Measurements from ENCODE around the gene SLCO2A1.

SLCO2A1 gene

GRCh38 chr3:133888726-133889340, 140.9 kb downstream of the SLCO2A1 start:
- no peak for DNase-seq (ENCODE audit: extremely low read depth in 1 of 2, low read depth in 1 of 2)

- DNase-seq (ENCODE audit: extremely low read depth in 1 of 2, low read depth in 1 of 2) = no peak
These were observed 141.7 kb downstream of the SLCO2A1 start for GRCh38 chr3:133887803-133888703.

- no peak for DNase-seq (ENCODE audit: extremely low read depth in 1 of 2, low read depth in 1 of 2)
These were observed 142.5 kb downstream of the SLCO2A1 start for GRCh38 chr3:133887074-133887802.

GRCh38 chr3:133886031-133886722, 143.5 kb downstream of the SLCO2A1 start:
- DNase-seq (ENCODE audit: extremely low read depth in 1 of 2, low read depth in 1 of 2) = no peak

- no peak for DNase-seq (ENCODE audit: extremely low read depth in 1 of 2, low read depth in 1 of 2)
These were observed 144.6 kb downstream of the SLCO2A1 start for GRCh38 chr3:133884887-133885711.

GRCh38 chr3:133884054-133884886, 145.5 kb downstream of the SLCO2A1 start:
- DNase-seq (ENCODE audit: extremely low read depth in 1 of 2, low read depth in 1 of 2) = no peak

- no peak for DNase-seq (ENCODE audit: extremely low read depth in 1 of 2, low read depth in 1 of 2)
These were observed 146.1 kb downstream of the SLCO2A1 start for GRCh38 chr3:133883641-133884040.

GRCh38 chr3:133882986-133883586, 146.6 kb downstream of the SLCO2A1 start:
- DNase-seq (ENCODE audit: extremely low read depth in 1 of 2, low read depth in 1 of 2) = no peak

- DNase-seq (ENCODE audit: extremely low read depth in 1 of 2, low read depth in 1 of 2) = no peak
These were observed 147.5 kb downstream of the SLCO2A1 start for GRCh38 chr3:133881939-133882825.

GRCh38 chr3:133881492-133881891, 148.2 kb downstream of the SLCO2A1 start:
- DNase-seq (ENCODE audit: extremely low read depth in 1 of 2, low read depth in 1 of 2) = no peak

- no peak for DNase-seq (ENCODE audit: extremely low read depth in 1 of 2, low read depth in 1 of 2)
These were observed 148.8 kb downstream of the SLCO2A1 start for GRCh38 chr3:133880886-133881455.

GRCh38 chr3:133880287-133880686, 149.4 kb downstream of the SLCO2A1 start:
- DNase-seq (ENCODE audit: extremely low read depth in 1 of 2, low read depth in 1 of 2) = peak in 1 of 2 donors; percentile 34

GRCh38 chr3:133878518-133878917, 151.2 kb downstream of the SLCO2A1 start:
- DNase-seq (ENCODE audit: extremely low read depth in 1 of 2, low read depth in 1 of 2) = no peak
